AG10803 (cell line): ENCODE measurements around the gene ANGPT4.

ENCODE experiments used
- DNase-seq: peaks from one replicate; pipeline ENCODE4 v3.0.0; 2010; ENCODE audit warnings: low read depth
- H3K4me3 ChIP-seq: 2 replicates; pipeline ENCODE4 v1.5.1; 2011; ENCODE audit warnings: mild to moderate bottlenecking, low read length, control low read depth
- CTCF ChIP-seq: conservative IDR thresholded peaks from 2 replicates; pipeline ENCODE4 v1.5.1; 2011; ENCODE audit warnings: mild to moderate bottlenecking, low read length, control low read depth, inconsistent platforms

Gene ANGPT4

DNA sequence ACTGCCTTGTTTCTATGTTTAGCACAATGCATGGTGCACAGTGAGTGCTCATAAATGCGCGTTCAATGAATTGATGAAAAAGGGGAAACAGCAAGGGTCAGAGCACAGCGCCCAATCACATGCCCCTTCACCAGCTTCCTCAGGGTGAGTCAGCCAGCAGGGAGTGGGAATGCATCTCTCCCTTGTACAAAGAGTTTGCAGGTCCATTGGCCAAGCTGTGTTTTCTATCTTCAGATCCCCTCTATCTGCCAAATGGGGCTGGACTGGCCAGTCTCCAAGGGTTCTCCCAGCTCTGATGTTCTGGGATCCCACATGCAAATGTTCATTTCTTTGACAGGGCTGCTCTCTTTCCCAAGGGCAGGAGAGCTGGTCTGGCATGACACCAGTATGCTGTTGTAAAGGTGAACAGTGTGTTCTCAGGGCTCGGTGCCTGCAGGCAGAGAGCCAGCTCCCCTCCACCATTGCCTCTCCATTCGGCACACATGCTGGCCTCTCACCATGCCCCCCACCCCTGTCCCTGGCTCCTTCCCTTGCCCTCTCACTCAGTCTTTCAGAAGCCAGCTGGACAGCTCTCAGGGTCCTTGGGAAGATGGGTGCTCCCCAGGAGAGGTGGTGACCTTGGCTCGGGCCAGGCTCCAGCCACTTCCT, 25.0 kb downstream of the ANGPT4 start:
- TF ChIP-seq CTCF: no peak
- DNase-seq: no peak
- H3K4me3 ChIP-seq: no peak overlapping the region

DNA sequence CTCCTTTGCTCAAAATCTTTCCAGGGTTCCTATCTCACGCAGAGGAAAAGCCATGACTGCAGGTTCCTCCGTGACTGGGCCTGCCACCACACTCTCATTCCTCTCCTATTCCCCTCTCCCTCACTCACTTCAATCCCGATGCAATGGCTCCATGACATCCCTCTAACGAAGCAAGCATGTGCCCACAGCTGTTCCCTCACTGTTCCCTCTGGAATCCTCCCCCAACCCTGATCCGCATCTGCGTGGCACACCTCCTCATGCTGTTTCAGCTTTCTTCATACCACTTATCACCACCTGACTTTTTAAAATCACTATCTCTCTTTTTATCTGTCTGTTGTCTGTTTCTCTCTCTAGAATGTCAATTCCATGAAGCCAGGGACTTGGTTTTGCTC, 25.5 kb downstream of the ANGPT4 start:
- TF ChIP-seq CTCF: no peak
- no peak overlapping the region for H3K4me3 ChIP-seq
- no peak for DNase-seq

DNA sequence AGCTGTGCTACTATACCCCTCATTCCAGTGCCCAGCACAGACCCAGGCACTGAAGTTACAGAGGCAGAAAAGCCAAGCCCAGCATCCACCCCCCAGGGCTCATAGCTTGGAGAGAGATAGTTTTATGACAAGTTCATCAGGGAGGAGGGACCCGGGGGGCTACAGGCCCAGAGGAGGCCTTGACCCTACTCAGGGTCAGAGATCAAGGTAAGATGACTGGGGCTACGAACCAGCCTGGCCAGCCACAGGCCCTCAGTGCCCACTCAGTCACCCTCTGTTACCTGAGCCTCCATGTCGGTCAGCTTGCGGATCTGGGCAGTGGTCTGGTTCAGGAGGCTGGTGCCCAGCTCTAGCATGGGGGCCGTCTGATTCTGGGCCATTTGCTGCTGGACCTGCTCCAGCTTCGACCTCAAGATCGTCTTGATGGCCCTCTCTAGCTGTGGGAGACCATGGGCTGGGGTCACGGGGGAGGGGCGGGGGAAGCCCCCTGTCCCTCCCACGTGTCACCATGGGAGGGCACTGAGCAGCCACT, 26.1 kb downstream of the ANGPT4 start:
- no peak for DNase-seq
- no peak overlapping the region for H3K4me3 ChIP-seq
- TF ChIP-seq CTCF: no peak

DNA sequence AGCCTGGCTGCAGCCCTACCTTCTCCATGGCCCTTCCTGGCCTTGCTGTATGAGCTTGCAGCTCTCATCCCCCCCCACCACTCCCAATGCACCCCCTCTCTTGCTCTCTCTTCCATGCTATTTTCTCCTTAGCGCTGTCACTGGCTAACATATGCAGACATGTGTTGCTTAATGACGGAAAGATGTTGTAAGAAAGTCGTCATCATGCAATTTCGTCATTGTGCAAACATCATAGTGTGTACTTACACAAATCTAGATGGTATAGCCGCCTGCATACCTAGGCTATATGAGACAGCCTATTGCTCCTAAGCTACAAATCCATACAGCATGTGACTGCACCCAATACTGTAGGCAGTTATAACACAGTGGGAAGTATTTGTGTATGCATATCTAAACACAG, 27.0 kb downstream of the ANGPT4 start:
- DNase-seq: no peak
- no peak overlapping the region for H3K4me3 ChIP-seq
- TF ChIP-seq CTCF: no peak

- no peak overlapping the region for H3K4me3 ChIP-seq
- TF ChIP-seq CTCF: no peak
- no peak for DNase-seq
Observed at GRCh38 chr20:888057-888456, 28.1 kb downstream of the ANGPT4 start.

GRCh38 chr20:887137-887536, 29.0 kb downstream of the ANGPT4 start:
- no peak for DNase-seq
- no peak overlapping the region for H3K4me3 ChIP-seq
- no peak for TF ChIP-seq CTCF
